ENCODE measurements around the gene NCL.
"Not testable (repeated sequence)": the region's sequence is repeated elsewhere in the genome, so short reads cannot be mapped to it uniquely, and the experiment has no call there.

The NCL gene

DNA sequence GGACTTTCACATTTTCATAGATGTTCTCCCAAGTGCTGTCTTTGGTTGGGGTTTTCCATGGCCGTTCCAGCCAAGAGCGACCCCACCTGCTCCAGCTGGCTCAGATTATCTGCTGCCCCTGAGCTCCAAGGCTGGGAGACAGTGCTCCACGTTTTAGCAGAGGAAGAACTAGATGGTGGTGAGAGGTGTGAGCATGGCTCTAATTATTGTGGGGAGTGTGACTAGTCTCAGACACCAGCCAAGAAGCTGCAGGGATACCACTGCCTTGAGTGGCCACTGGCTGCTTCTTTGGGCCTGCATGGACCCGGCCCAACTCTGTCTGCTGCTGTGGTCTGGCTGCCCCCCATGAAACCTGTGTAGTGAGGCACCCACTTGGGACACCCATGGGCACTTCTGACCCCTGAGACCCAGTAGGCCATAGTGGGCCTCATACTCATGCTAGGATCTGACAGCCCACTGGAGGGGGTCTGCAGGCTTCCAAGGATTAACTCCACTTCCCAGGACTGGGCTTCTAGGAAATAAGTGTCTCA is 2.8 kb upstream of the NCL start:
- no peak for DNase-seq

DNA sequence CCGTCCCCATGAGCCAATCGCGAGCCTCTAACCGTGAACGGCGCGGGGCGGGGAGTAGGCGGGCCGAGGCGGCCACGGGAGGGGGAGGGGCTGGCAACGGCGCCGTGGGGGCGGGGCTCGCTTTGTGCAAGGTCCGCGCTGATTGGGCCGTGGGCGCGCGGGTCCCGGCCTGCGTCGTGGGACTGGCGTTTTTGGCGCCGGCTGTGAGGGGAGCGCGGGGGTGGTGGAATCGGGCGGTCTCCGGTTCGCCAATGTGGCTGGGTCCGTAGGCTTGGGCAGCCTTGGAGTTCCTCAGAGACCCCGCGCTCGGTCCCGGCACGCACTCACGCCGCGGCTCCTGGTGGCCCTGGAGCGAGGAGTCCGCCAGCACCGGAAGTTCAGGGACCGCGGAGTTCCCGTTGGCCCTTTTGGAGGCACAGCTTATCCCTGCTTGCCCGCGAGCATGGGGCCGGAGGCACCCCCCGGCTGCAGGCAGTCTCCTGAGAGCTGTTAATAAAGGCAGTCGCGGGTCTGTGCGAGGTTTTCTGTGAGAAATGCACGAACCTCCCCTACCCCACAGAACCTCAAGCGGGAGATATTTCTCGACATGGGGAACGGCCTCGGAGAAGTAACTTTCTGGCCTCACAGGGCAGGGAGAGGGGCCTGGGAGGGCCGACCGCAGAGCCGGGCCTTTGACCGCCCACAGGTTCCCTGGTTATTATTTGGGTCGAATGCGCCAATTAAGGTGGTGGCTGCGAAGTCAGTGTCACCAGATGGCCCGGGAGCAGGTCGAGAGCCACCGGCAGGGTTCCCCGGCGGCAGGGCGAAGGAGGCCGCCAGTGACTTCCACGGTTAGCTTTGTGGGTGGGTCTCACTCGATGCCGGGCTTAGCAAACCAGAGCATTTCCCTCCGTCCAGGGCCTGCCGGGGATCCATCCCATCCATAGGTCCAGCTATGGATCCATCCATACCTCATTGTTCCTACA is 574 bp upstream of the NCL start:
- DNase-seq: no peak

DNA sequence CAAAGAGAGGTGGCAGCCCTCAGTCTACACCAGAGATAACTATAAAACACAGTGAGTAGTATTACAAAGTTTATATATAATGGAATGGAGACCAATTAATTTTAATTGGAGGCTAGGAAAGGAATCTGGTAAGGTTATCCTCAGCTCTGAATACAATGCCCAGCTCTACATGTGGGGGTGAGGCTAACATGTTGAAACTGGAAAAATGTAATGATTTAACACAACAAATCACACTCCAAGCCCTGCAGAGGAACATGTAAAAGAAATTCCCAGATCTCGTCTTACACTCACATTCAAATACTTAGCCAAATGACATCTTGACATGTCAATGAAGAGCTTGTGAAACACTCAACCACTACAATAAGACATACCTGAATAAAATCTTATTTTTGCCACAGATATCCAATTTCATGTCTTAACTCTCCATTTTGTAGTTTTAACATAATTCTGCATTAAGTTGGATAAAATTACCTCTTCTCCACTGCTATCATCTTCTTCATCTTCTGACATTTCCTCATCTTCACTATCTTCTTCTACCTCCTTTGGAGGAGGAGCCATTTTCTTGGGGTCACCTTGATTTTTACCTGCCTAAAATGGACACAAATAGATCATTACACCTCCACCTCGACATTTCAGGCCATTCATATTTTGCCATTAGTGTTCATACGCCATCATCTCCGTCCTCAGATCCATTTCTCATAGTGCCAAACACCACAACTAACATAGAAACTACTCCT is 1.4 kb downstream of the NCL start:
- DNase-seq: no peak

DNA sequence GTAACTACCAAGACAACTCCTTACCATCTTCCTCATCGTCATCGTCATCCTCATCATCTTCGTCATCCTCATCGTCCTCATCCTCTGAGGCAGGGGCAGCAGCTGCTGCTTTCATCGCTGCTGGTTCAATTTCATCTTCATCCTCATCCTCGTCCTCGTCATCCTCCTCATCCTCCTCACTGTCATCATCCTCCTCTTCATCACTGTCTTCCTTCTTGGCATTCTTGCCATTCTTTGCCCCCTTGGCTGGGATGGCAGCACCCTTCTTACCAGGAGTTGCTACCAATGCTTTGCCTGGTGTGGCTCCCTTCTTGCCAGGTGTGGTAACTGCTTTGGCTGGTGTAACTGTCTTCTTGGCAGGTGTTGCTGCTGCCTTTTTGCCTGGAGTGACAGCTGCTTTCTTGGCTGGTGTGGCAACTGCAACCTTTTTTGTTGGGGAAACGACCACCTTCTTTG is 2.7 kb downstream of the NCL start:
- no peak for DNase-seq

DNA sequence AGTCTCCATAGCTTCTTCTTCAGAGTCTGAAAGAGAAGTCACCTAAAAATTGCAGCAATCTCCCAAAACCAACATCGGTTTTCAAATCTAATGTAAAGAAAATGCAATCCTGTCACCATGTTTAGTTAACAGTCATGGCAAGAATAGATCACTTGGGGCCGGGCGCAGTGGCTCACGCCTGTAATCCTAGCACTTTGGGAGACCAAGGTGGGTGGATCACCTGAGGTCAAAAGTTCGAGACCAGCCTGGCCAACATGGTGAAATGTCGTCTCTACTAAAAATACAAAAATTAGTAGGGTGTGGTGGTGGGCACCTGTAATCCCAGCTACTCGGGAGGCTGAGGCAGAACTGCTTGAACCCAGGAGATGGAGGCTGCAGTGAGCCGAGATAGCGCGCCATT is 3.4 kb downstream of the NCL start:
- DNase-seq: not testable (repeated sequence)

DNA sequence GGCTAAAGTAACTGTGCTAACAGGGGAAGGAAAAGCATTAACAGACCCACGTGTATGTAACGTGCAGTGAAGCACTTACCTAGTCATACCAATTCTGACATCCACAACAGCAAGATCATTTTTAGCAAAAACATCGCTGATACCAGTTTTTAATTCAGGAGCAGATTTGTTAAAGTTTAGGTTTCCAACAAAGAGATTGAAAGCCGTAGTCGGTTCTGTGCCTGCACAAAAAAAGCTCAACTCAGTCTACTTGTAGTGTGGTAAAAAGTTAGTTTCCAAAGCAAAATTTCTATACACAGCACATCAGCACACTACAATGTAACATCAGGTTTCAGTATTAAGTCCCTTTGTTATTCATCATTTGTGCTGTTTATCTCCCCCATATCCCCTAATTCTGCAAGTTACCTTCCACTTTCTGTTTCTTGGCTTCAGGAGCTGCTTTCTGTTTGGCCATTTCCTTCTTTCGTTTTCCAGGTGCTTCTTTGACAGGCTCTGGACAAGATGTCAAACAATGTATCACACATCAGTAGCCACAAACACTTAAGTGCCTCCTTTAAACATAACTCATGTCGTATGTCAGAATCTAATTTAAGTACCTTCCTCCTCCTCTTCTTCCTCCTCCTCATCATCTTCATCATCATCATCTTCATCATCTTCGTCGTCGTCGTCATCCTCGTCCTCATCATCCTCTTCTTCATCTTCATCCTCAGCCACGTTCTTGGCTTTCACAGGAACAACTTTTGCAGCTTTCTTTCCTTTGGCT is 4.0 kb downstream of the NCL start:
- DNase-seq: no peak

DNA sequence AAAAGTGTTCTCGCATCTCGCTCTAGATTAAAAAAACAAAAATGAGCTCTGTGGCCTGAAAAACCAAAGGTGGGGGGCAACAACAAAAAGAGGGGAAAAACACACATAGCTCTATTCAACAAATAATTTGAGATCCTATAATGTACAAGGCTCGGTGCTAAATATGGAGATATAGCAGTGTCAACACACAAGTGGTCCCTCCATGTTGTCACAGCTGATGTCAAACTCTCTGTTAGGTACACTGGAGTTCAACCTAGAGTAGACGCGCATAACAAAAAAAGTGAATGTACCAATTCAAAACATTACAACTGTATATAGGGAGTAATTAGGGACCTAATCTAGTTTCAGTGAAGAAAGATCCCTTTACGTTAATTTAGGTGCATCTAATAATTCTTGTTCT is 5.9 kb downstream of the NCL start:
- DNase-seq: no peak

DNA sequence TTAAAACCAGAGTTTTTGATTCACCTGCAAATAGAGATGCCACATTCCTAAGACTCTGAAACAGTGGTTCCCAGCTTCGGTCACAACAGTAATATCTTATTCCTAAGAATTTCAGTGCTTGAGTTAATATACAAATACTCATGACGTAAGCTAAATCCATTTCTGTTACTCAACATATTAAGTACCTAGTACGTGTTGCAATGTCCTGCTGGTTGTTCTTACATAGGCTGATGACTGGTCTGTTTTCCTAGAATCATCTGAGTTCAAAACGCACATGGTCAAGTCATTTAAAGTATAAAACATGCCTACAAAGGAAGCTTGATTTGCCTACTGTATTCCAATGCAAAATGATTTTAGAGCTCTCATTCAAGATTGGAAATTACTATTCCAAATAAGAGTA is 7.2 kb downstream of the NCL start:
- no peak for DNase-seq

DNA sequence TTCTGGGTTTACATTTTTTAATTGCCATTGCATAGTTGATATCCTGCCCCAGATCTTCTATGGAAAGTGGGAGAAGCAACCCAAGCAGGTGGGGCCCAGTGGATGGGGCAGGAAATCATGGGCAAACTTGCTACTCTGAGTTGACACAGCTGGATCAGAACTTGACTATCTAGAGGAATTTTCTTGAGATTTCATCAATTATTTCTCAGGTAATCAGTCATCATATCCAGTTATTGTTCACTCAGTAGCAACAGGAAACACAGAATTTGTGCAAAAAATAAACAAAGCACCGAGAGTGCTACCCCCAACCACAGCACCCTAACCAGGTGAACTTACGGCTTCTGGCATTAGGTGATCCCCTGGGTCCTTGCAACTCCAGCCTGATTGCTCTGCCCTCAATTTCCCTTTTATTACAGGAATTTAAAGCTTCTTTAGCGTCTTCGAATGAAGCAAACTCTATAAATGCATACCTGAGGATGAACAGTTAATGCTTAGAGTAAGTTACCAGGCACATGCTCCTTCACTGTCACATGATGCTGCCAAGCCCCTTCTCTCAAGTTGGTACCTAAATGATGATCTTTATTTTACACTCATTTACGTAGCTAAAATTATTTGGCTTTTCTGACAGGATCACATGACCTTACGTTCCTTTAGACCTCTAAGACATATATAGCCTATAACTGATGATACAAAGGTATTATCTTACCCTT is 7.8 kb downstream of the NCL start:
- no peak for DNase-seq

DNA sequence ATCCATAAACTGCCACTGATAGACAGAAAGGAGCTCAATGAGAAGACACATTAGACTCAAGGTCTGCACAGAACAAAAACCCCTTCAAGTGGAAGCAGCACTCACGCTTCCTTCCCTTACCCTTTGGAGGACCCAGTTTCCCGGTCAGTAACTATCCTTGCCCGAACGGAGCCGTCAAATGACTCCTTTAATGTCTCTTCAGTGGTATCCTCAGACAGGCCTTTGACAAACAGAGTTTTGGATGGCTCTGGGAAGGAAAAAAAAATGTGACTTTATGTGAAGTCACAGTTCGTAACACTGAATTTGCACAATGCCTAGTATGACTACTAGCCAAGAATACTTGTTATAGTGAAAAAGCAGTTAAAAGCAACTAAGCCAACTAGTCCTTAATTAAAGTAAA is 8.4 kb downstream of the NCL start:
- DNase-seq: no peak

DNA sequence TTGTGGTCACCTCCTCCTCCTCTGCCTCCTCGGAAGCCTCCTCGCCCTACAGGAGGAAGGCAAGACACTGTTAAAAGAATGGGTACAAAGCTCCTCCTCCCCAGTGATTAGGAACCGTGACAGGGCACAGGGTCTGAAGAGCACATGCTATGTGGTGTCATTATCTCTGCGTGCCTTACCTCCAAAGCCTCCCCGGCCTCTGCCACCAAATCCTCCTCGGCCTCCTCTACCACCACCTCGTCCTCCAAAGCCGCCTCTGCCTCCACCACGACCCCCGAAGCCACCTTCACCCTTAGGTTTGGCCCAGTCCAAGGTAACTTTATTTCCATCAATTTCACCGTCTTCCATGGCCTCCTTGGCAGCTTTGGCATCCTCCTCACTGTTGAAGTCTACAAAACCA is 9.1 kb downstream of the NCL start:
- DNase-seq: no peak

DNA sequence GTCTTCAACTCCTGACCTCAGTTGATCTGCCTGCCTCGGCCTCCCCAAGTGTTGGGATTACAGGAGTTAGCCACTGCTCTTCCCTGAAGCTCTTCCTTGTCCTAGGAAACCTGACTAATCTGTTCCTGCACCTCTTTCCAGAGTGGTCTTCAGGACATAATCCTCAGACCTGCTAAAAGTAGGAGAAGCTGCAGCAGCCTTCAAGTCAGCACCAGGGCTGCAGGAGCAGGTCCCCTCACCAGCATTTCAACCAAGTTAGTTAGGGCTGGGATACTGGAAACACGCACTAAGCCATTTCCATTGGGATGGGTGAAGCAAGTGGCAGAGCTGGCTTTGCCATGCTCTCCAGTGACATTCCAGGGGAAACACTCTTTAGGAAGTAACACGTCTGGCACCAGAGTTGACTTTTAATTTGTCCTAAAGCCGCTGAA is 9.9 kb downstream of the NCL start:
- DNase-seq: no peak

DNA sequence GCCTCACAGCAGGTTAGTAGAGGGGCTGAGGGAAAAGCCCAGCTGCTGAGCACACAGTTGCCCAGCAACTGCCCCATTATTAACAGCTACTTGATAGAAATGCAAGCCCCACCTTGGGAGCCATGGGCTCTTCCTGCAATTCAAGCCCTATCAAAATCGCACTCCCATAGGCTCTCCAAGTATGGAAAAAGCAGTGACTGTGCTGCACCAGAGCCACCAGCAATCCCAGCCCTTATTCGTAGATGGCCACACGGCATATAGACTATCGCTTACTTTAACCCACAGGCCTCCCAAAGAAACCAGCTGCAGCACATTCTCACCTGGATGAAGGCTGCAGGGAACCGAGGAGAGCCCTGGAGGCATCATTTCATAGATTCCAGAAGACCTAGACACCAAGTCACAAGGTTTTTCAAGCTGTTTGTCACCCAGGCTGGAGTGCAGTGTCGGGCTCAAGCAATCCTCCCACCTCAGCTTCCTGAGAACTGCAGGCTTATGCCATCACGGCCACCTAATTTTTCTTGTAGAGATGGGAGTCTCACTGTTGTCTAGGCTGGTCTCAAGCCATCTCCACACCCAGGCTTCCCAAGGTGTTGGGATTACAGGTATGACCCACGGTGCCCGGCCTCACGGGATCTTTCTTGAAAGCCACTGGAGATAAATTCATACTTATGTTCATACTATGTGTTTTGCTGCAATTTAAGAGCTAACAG is 11.3 kb downstream of the NCL start:
- no peak for DNase-seq

DNA sequence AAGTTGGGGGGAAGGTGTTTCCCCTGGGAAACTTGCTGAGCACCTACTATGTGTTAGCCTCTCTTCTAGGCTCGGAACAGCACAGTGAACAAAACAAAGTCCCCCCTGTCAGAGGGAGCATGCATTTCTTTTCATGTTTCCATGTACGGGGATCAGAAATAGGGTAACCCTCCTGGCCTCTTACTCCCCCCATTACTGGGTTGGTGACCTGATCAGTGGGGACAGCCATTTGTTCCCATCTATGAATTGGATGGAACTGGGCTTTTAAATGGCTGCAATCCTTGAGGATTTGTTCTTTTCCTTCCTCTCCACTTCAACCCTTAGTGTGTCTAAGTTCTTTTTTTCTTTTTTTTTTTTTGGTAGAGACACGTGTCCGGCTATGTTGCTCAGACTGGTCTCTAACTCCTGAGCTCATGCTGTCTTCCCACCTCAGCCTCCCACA is 13.7 kb downstream of the NCL start:
- DNase-seq: no peak

DNA sequence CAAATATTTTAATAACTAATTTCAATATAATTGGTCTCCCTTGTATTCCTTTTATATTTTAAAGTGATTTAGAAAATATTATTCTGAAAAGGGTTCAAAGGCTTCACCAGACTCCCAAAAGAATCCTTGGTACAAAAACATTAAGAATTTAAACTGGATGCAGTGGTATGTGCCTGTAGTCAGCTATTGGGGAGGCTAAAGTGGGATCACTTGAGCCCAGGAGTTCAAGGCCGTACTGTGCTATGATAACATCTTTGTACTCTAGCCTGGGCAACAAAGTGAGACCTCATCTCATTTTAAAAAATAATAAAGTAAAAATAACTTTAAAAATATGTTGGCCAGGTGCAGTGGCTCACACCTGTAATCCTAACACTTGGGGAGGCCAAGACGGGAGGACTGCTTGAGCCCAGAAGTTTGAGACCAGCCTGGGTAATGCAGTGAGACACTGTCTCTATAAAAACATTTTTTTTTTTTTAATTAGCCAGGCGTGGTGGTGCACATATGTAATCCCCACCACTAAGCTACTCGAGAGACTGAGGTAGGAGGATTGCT is 14.7 kb downstream of the NCL start:
- DNase-seq: no peak

DNA sequence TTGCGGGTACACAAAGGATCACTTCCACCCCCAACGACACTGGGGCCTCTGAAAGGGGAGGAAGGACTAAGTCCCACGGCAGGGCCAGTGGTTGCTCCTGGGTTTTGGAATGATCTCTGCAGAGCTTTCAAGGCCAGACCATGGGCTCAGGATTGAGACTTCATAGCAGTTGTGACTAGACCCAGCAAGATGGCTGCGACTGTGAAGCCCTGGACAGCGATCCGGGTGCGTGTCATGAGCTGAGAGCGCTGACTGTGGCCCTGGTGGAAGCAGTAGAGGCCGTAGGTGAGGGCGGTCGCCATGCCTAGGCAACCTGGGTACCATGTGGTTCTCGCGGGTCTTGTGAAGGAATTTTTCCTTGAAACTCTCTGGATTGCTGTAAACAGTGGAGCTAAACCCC is 27.3 kb downstream of the NCL start:
- no peak for DNase-seq

DNA sequence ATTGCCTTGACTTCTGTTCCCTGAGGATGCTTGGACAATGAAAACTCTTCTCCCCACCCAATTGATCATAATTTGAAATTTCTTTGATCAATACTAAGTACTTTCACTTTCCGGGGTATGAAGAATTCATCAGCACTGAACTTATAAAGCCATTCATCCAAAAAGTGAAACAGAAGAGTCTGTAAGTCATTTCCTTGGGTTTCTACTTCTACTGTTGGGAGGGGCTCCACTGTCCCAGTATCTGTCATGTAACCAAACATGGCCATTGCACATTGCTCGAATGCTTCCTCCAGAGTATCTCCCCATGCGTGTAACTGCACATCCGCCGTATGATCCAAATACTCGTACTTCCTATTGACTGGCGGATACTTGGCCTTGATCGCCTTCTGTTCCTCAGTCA is 30.3 kb downstream of the NCL start:
- DNase-seq: no peak

DNA sequence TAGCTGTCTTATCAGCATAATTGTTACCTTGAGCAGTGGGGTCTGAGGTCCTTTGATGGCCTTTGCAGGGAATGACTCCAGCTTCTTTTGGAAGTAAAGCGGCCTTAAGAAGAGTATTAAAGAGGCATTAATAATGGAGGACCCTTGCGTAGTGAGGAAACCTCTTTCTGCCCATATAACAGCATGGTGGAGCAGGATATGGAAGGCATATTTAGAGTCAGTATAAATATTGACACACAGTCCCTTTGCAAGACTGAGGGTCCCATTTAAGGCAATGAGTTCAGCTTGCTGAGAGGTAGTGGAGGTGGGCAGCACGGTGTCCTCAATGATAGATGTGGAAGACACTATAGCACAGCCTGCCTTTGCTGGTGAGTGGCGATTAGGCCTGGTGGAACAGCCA is 32.7 kb downstream of the NCL start:
- DNase-seq: no peak

DNA sequence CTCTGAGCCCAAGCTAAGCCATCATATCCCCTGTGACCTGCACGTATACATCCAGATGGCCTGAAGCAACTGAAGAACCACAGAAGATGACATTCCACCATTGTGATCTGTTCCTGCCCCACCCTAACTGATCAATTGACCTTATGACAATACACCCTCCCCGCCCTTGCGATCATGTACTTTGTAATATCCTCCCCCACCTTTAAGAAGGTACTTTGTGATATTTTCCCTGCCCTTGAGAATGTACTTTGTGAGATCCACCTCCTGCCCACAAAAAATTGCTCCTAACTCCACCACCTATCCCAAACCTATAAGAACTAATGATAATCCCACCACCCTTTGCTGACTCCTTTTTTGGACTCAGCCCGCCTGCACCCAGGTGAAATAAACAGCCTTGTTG is 33.8 kb downstream of the NCL start:
- not testable (repeated sequence) for DNase-seq

DNA sequence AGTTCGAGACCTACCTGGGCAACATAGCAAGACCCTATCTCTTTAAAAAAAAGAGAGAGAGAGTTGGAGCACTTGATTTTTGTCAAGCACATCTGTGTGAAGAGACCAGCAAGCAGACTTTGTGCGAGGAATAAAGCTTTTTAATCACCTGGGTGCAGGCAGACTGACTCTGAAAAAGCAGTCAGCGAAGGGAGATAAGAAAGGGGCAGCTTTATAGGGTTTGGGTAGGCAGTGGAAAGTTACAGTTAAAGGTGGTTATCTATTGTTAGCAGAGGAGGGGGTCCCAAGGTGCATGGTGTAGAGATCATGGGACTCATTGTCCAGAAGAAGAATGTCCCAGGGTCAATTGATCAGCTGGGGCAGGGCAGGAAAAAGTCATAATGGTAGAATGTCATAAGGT is 34.4 kb downstream of the NCL start:
- no peak for DNase-seq

DNA sequence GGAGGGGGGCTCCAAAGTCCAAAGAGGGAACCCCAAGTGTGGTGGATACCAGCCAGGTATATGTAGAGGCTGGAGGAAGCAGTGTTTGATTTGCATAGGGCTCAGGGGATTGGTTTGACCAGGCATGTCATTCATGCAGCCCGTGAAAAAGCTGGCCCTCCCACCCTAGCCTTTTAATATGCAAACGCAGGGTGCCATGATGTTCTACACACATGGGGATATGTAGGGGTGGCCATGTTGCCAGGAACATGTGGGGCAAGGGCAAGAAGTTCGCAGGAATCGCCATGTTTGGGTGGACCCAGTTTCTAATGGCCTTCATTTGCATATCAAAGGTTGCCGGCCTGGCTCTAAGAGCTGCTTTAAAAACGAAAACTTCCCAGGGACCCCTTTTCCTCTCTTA is 35.1 kb downstream of the NCL start:
- no peak for DNase-seq
